H1 (cell line): ENCODE data around the gene POLA1.

Experiments used
- BACH1 ChIP-seq: IDR thresholded peaks from 2 replicates; pipeline ENCODE4 v1.6.1; 2012; ENCODE audit warnings: low read length, improper control_type of control experiment
- EZH2 ChIP-seq: fragments of 200-600 bp; sonication (generic); IDR thresholded peaks from 2 replicates; pipeline ENCODE4 v1.7.1; 2012; ENCODE audit warnings: low read depth, mild to moderate bottlenecking, moderate library complexity, low read length, inconsistent platforms; ENCODE audit not compliant: severe bottlenecking
- KDM1A ChIP-seq: fragments of 200-600, 300-600 bp; sonication (generic); IDR thresholded peaks from 2 replicates; pipeline ENCODE4 v1.7.1; 2016; ENCODE audit warnings: mild to moderate bottlenecking, low read length, borderline replicate concordance
- RNF2 ChIP-seq: fragments of 200-900, 300-1000 bp; sonication (generic); IDR thresholded peaks from 2 replicates; pipeline ENCODE4 v1.7.1; 2016; ENCODE audit warnings: borderline replicate concordance, low read depth, mild to moderate bottlenecking, antibody characterized with exemption, low read length; ENCODE audit not compliant: poor library complexity, severe bottlenecking; ENCODE audit errors: missing control alignments
- SIN3A ChIP-seq, 2 experiments: IDR thresholded peaks in 1 of 2; conservative IDR thresholded peaks in 1 of 2; 2 replicates each; pipeline ENCODE4 v1.6.1; 2011 to 2012; ENCODE audit warnings: low read length in 2 of 2, improper control_type of control experiment in 1 of 2, low read depth in 1 of 2, mild to moderate bottlenecking in 1 of 2
- SUZ12 ChIP-seq: fragments of 200-600 bp; sonication (generic); IDR thresholded peaks from 2 replicates; pipeline ENCODE4 v1.6.1; 2012; ENCODE audit warnings: mild to moderate bottlenecking, inconsistent platforms, low read length, moderate library complexity, mixed read lengths
- TF ChIP-seq, protein P1 (sequence below), 3 experiments: IDR thresholded peaks; 1 replicate in 2 of 3; 2 replicates in 1 of 3; pipeline versions ENCODE4 v1.5.1 to v1.6.1; 2011; ENCODE audit warnings: low read length in 3 of 3, mild to moderate bottlenecking in 3 of 3, inconsistent platforms in 2 of 3, low read depth in 1 of 3, moderate library complexity in 1 of 3; ENCODE audit not compliant: insufficient read depth in 1 of 3; ENCODE audit errors: control extremely low read depth in 1 of 3
- TF ChIP-seq, protein P2 (sequence below): IDR thresholded peaks from 2 replicates; pipeline ENCODE4 v1.6.1; 2012; ENCODE audit warnings: low read length, inconsistent platforms

DNA sequence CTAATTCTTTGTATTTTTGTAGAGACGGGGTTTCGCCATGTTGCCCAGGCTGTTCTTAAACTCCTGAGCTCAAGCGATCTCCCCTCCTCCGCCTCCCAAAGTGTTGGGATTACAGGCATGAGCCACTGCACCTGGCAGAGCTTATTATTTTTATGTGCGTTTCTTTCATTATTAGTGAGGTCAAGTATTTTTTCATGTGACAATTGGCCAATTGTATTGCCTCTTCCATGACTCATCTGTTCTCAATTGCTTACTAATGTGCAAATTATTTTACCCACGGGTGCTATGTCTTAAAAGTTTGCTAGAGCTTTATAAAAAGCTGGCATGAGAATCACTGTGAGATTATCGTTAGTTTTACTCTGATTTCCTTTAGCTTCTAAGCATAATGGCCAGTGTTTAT, 335.0 kb downstream of the POLA1 start:
- TF ChIP-seq, protein P1, sequence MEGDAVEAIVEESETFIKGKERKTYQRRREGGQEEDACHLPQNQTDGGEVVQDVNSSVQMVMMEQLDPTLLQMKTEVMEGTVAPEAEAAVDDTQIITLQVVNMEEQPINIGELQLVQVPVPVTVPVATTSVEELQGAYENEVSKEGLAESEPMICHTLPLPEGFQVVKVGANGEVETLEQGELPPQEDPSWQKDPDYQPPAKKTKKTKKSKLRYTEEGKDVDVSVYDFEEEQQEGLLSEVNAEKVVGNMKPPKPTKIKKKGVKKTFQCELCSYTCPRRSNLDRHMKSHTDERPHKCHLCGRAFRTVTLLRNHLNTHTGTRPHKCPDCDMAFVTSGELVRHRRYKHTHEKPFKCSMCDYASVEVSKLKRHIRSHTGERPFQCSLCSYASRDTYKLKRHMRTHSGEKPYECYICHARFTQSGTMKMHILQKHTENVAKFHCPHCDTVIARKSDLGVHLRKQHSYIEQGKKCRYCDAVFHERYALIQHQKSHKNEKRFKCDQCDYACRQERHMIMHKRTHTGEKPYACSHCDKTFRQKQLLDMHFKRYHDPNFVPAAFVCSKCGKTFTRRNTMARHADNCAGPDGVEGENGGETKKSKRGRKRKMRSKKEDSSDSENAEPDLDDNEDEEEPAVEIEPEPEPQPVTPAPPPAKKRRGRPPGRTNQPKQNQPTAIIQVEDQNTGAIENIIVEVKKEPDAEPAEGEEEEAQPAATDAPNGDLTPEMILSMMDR (IDR thresholded peaks at IDR 0.05; ENCODE audit: control extremely low read depth in 1 of 3, insufficient read depth in 1 of 3, low read depth in 1 of 3, low read length in 3 of 3), result no peak
- TF ChIP-seq SIN3A (conservative IDR thresholded peaks at IDR 0.05 in 1 of 2, IDR thresholded peaks at IDR 0.05 in 1 of 2; ENCODE audit: low read depth in 1 of 2, low read length in 2 of 2) (no peak), BACH1 (no peak), EZH2 (no peak), SUZ12 (no peak), RNF2 (no peak), KDM1A (no peak)
- TF ChIP-seq, protein P2, sequence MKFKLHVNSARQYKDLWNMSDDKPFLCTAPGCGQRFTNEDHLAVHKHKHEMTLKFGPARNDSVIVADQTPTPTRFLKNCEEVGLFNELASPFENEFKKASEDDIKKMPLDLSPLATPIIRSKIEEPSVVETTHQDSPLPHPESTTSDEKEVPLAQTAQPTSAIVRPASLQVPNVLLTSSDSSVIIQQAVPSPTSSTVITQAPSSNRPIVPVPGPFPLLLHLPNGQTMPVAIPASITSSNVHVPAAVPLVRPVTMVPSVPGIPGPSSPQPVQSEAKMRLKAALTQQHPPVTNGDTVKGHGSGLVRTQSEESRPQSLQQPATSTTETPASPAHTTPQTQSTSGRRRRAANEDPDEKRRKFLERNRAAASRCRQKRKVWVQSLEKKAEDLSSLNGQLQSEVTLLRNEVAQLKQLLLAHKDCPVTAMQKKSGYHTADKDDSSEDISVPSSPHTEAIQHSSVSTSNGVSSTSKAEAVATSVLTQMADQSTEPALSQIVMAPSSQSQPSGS, result no peak
